GM21381 (cell line): ENCODE measurements around the gene BEX2.
"Not testable (repeated sequence)": the region's sequence is repeated elsewhere in the genome, so short reads cannot be mapped to it uniquely, and the experiment has no call there.

Experiments used
- ATAC-seq: cut with Tn5 transposase; IDR thresholded peaks from one replicate; pipeline ENCODE4 v1.9.1; 2021; ENCODE audit warnings: mild to moderate bottlenecking, moderate library complexity; ENCODE audit not compliant: unreplicated experiment

BEX2 gene

GRCh38 chrX:103310555-103311398 lies at the start of gene BEX2:
Gene BEX2 (minus strand): TSS chrX:103310990. CDS start chrX:103309976, 1,014 bp downstream.
- peak; percentile 98 for ATAC-seq

GRCh38 chrX:103360092-103360491 lies 49.3 kb upstream of the BEX2 start:
- ATAC-seq, result no peak

GRCh38 chrX:103359605-103360004 lies 48.8 kb upstream of the BEX2 start:
- ATAC-seq, result not testable (repeated sequence)

GRCh38 chrX:103357871-103358270 lies 47.1 kb upstream of the BEX2 start:
- ATAC-seq, result no peak

- ATAC-seq, result no peak
Observed at GRCh38 chrX:103356858-103357257, 46.1 kb upstream of the BEX2 start.

GRCh38 chrX:103356130-103356798 lies 45.5 kb upstream of the BEX2 start, which contains the start of gene TCEAL9:
Gene TCEAL9 (plus strand): TSS chrX:103356506. CDS start chrX:103357685, 1,179 bp downstream.
- ATAC-seq, result no peak

GRCh38 chrX:103347682-103348397 lies 37.0 kb upstream of the BEX2 start:
- ATAC-seq, result no peak

GRCh38 chrX:103344606-103345005 lies 33.8 kb upstream of the BEX2 start:
- ATAC-seq, result no peak

GRCh38 chrX:103343105-103343504 lies 32.3 kb upstream of the BEX2 start:
- ATAC-seq, result peak; percentile 65

- no peak for ATAC-seq
Observed at GRCh38 chrX:103338663-103339062, 27.9 kb upstream of the BEX2 start.

GRCh38 chrX:103330681-103331288 lies 20.0 kb upstream of the BEX2 start:
- ATAC-seq, result no peak

- ATAC-seq, result no peak
Observed at GRCh38 chrX:103329991-103330390, 19.2 kb upstream of the BEX2 start, which contains the start of gene TCEAL7. Gene TCEAL7 (plus strand): TSS chrX:103330239. CDS start chrX:103331404, 1,165 bp downstream.

- no peak for ATAC-seq
Observed at GRCh38 chrX:103311399-103311780, 600 bp upstream of the BEX2 start.

GRCh38 chrX:103309860-103310554 lies 783 bp downstream of the BEX2 start:
- no peak for ATAC-seq

- not testable (repeated sequence) for ATAC-seq
Observed at GRCh38 chrX:103305666-103306065, 5.1 kb downstream of the BEX2 start.

- ATAC-seq, result no peak
Observed at GRCh38 chrX:103304705-103305104, 6.1 kb downstream of the BEX2 start.

GRCh38 chrX:103293118-103293517 lies 17.7 kb downstream of the BEX2 start:
- ATAC-seq, result no peak

GRCh38 chrX:103279624-103280023 lies 31.2 kb downstream of the BEX2 start:
- no peak for ATAC-seq

- ATAC-seq, result no peak
Observed at GRCh38 chrX:103276581-103277002, 34.2 kb downstream of the BEX2 start, which contains the start of gene TCEAL5. Gene TCEAL5 (minus strand): TSS chrX:103276750. CDS start chrX:103274563, 2,187 bp downstream.

- no peak for ATAC-seq
Observed at GRCh38 chrX:103275947-103276567, 34.7 kb downstream of the BEX2 start.
